RCC 7860 (cell line): ENCODE results near the gene DEGS2.

Source experiments
- DNase-seq: peaks from one replicate; pipeline ENCODE4 v3.0.0-alpha.2; 2015; ENCODE audit warnings: low spot score
- FAIRE-seq: peaks from 2 replicates; lab custom pipeline; 2012; peaks lifted over from hg19 to GRCh38; lab: Jason Lieb, UNC

Gene DEGS2

GRCh38 chr14:100134586-100134985, 24.9 kb downstream of the DEGS2 start:
- DNase-seq: no peak
- no peak for FAIRE-seq

- FAIRE-seq: no peak
Measured at GRCh38 chr14:100132903-100133510, 26.4 kb downstream of the DEGS2 start.

GRCh38 chr14:100132161-100132902, 27.1 kb downstream of the DEGS2 start:
- no peak for DNase-seq
- no peak for FAIRE-seq

More at GRCh38 chr14:100132903-100133510, 26.4 kb downstream of the DEGS2 start:
- DNase-seq: no peak

- FAIRE-seq: no peak
- DNase-seq: no peak
Measured at GRCh38 chr14:100131181-100131580, 28.3 kb downstream of the DEGS2 start.

GRCh38 chr14:100130521-100130920, 28.9 kb downstream of the DEGS2 start:
- FAIRE-seq: no peak

GRCh38 chr14:100129161-100129589, 30.3 kb downstream of the DEGS2 start:
- FAIRE-seq: no peak
- no peak for DNase-seq

More at GRCh38 chr14:100130521-100130920, 28.9 kb downstream of the DEGS2 start:
- DNase-seq: no peak

- FAIRE-seq: no peak
Measured at GRCh38 chr14:100128688-100129087, 30.8 kb downstream of the DEGS2 start.

GRCh38 chr14:100127853-100128455, 31.5 kb downstream of the DEGS2 start:
- FAIRE-seq: no peak

More at GRCh38 chr14:100128688-100129087, 30.8 kb downstream of the DEGS2 start:
- no peak for DNase-seq

GRCh38 chr14:100126401-100126800, 33.0 kb downstream of the DEGS2 start:
- FAIRE-seq (no peak), DNase-seq (no peak)

More at GRCh38 chr14:100127853-100128455, 31.5 kb downstream of the DEGS2 start:
- no peak for DNase-seq

- FAIRE-seq: no peak
Measured at GRCh38 chr14:100124551-100125088, 34.8 kb downstream of the DEGS2 start.

GRCh38 chr14:100123618-100124017, 35.8 kb downstream of the DEGS2 start:
- FAIRE-seq (no peak), DNase-seq (no peak)

More at GRCh38 chr14:100124551-100125088, 34.8 kb downstream of the DEGS2 start:
- DNase-seq: no peak

- DNase-seq: no peak
- no peak for FAIRE-seq
Measured at GRCh38 chr14:100122481-100123223, 36.8 kb downstream of the DEGS2 start.

GRCh38 chr14:100121643-100122480, 37.6 kb downstream of the DEGS2 start:
- FAIRE-seq (no peak), DNase-seq (no peak)

- no peak for FAIRE-seq
- DNase-seq: no peak
Measured at GRCh38 chr14:100120522-100121269, 38.7 kb downstream of the DEGS2 start.

- FAIRE-seq (no peak), DNase-seq (no peak)
Measured at GRCh38 chr14:100119251-100119650, 40.2 kb downstream of the DEGS2 start.

GRCh38 chr14:100118396-100119011, 40.9 kb downstream of the DEGS2 start:
- FAIRE-seq (no peak), DNase-seq (no peak)

GRCh38 chr14:100117633-100118395, 41.6 kb downstream of the DEGS2 start:
- DNase-seq (no peak), FAIRE-seq (no peak)

GRCh38 chr14:100117026-100117425, 42.4 kb downstream of the DEGS2 start:
- DNase-seq: no peak
- FAIRE-seq: no peak
